Pons (tissue), 1 donor: ENCODE results near the gene CNOT6.

Experiments used
- DNase-seq: peaks from one replicate; pipeline ENCODE4 v3.0.0-alpha.2; 2016; ENCODE audit warnings: low spot score

CNOT6 gene

GRCh38 chr5:180599981-180600553 is 105.9 kb downstream of the CNOT6 start:
- DNase-seq = no peak

- DNase-seq = no peak
Observed at GRCh38 chr5:180600554-180601041, 106.4 kb downstream of the CNOT6 start.

GRCh38 chr5:180601591-180602480 is 107.7 kb downstream of the CNOT6 start:
- no peak for DNase-seq

GRCh38 chr5:180602481-180603075 is 108.4 kb downstream of the CNOT6 start:
- DNase-seq = no peak

GRCh38 chr5:180603076-180603594 is 109.0 kb downstream of the CNOT6 start:
- no peak for DNase-seq

- no peak for DNase-seq
Observed at GRCh38 chr5:180604271-180604670, 110.1 kb downstream of the CNOT6 start.

GRCh38 chr5:180605554-180606214 is 111.5 kb downstream of the CNOT6 start:
- peak; percentile 37 for DNase-seq

GRCh38 chr5:180606215-180606785 is 112.1 kb downstream of the CNOT6 start:
- DNase-seq = no peak

- no peak for DNase-seq
Observed at GRCh38 chr5:180607861-180608571, 113.8 kb downstream of the CNOT6 start.

GRCh38 chr5:180608572-180609310 is 114.6 kb downstream of the CNOT6 start:
- no peak for DNase-seq

GRCh38 chr5:180609386-180609785 is 115.2 kb downstream of the CNOT6 start:
- no peak for DNase-seq

- DNase-seq = no peak
Observed at GRCh38 chr5:180609817-180610550, 115.8 kb downstream of the CNOT6 start.

- no peak for DNase-seq
Observed at GRCh38 chr5:180611140-180611850, 117.1 kb downstream of the CNOT6 start.

- no peak for DNase-seq
Observed at GRCh38 chr5:180612683-180613082, 118.5 kb downstream of the CNOT6 start.

- no peak for DNase-seq
Observed at GRCh38 chr5:180613188-180613813, 119.1 kb downstream of the CNOT6 start.

GRCh38 chr5:180613814-180614188 is 119.6 kb downstream of the CNOT6 start:
- DNase-seq = no peak

- no peak for DNase-seq
Observed at GRCh38 chr5:180618487-180618828, 124.3 kb downstream of the CNOT6 start.

GRCh38 chr5:180618829-180619562 is 124.8 kb downstream of the CNOT6 start:
- DNase-seq = no peak
